ENCODE results near the gene PLAC1.

PLAC1 gene

DNA sequence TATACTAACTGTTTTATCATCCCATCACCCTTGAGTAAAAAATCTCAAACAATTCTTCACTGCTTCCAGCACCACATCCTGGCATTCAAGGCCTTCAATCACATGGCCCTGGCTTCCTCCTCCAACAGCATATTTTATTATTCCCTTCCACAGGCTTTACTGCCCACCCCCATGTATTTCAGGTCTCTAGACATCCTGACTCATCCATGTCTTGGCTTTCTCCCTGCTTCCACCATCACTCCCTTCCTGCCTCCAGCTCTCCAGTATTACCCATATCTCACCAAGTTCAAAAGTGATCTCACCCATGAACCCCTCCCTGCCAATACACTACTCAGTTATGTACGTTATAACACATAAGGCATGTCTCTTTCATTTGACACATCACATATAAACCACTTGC, 34.7 kb upstream of the PLAC1 start:
- no peaks in the 10 kb centered on the region for H3K36me3 ChIP-seq
- intact Hi-C loops (cut with DNase I; ENCODE audit: low total_unique reads) = no loop called here
- no peak for DNase-seq
- H3K27ac ChIP-seq = no peak overlapping the region
- no peak overlapping the region for H3K4me3 ChIP-seq
- H3K9me3 ChIP-seq = no peaks in the 10 kb centered on the region
- H3K4me1 ChIP-seq = no peaks in the 10 kb centered on the region
- TF ChIP-seq, protein P1, sequence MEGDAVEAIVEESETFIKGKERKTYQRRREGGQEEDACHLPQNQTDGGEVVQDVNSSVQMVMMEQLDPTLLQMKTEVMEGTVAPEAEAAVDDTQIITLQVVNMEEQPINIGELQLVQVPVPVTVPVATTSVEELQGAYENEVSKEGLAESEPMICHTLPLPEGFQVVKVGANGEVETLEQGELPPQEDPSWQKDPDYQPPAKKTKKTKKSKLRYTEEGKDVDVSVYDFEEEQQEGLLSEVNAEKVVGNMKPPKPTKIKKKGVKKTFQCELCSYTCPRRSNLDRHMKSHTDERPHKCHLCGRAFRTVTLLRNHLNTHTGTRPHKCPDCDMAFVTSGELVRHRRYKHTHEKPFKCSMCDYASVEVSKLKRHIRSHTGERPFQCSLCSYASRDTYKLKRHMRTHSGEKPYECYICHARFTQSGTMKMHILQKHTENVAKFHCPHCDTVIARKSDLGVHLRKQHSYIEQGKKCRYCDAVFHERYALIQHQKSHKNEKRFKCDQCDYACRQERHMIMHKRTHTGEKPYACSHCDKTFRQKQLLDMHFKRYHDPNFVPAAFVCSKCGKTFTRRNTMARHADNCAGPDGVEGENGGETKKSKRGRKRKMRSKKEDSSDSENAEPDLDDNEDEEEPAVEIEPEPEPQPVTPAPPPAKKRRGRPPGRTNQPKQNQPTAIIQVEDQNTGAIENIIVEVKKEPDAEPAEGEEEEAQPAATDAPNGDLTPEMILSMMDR (IDR thresholded peaks at IDR 0.05) = no peak
- H3K27me3 ChIP-seq = no peaks in the 10 kb centered on the region

DNA sequence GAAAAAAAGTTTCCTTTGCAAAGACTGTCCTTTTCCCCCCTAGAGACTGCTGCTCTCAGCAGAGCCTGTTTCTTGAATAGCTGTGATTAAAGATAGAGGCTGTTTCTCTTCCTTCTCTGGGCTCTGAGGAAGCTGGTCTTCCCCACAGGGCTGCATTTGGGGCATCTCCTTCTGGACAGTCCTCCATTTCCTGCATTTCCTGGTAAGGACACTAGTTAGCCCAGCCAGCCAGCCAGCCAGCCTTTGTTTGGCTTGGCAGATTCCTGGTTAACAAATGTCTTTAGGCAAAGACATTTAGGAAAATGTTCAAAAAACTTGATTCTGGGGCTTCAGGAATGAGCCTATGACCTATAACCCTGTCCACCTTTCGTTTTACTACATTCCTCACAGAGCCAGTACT, 34.0 kb upstream of the PLAC1 start:
- no peaks in the 10 kb centered on the region for H3K27me3 ChIP-seq
- no peaks in the 10 kb centered on the region for H3K9me3 ChIP-seq
- TF ChIP-seq, protein P1 (IDR thresholded peaks at IDR 0.05) = no peak
- no peak for DNase-seq
- intact Hi-C loops (cut with DNase I; ENCODE audit: low total_unique reads) = no loop called here
- no peaks in the 10 kb centered on the region for H3K36me3 ChIP-seq
- H3K4me1 ChIP-seq = no peaks in the 10 kb centered on the region
- no peak overlapping the region for H3K27ac ChIP-seq
- H3K4me3 ChIP-seq = no peak overlapping the region

DNA sequence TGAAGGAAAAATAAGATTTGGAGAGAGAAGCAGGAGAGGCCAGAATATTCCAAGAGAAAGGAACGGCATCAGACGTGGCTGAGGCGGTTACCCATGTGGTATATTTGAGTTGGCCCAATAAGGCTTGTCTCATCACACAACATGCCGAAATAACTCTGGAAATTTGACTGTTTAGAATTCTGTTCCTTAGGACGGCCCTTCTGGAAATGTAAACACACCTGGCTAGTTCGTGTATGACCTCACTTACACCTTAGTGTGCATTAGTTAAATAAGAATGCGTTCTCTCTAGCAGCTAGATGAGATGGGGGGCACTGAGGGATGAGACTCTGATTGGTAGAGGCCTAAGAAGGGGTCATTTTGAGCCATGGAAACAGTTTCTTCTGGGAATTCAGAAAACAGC, 33.2 kb upstream of the PLAC1 start:
- Histone ChIP-seq H3K27me3 (no peaks in the 10 kb centered on the region), H3K36me3 (no peaks in the 10 kb centered on the region), H3K4me1 (no peaks in the 10 kb centered on the region), H3K4me3 (no peak overlapping the region), H3K27ac (no peak overlapping the region), H3K9me3 (no peaks in the 10 kb centered on the region)
- intact Hi-C loops (cut with DNase I; ENCODE audit: low total_unique reads) = no loop called here
- DNase-seq = no peak
- TF ChIP-seq, protein P1 (IDR thresholded peaks at IDR 0.05) = no peak

DNA sequence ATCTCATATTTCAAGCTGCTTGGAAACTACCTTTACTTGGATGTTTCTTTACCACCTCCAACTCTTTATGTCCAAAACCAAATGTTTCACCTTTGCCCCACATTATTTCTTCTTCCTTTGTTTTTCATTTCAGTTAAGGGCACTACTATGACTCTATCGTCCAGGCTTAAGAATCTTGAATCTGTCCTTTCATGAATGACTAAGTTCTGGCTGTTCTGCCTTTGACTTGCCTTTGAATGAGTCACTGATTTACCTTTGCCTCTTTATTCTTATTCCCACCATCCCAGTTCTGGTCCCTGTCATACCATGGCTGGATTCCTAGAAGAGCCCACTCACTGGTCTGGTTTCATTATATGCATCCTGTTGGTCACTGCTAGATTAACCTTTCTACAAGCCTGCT, 30.6 kb upstream of the PLAC1 start:
- intact Hi-C loops (cut with DNase I; ENCODE audit: low total_unique reads) = no loop called here

DNA sequence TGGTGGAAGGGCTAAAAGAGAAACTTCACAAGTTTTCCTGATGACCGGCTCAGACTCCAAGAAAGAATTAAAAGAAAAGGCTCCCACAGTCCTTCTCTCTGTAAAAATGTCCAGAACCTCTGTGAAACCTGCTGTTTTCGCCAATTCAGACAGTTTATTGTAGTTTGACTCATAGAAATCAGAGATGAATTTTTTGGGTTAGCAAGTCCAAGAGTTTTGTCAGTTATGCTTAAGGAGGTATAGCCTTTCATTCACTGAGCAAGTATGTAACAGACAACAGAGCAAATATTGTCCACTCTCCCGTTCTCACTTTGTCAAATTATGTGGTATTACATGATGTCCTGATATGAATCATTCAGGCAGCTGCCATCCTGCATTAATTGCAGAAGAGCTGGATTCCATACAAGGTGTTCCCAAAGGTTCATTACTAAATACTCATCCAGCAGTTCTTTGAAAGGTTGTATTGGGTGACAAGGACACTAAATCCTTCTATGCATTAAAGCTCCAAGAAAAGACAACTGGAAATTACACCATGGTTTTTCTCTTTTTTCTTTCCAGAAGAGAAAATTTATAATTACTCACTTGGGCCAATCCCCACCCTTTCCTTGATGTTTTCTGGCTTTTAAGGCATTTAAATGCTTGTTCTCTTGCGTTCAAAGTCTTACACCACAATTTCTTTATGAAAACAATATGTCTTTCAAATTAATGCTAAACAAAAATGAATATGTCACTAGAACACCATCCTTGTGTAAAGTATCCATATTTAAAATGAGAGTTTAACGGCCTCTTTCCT, 30.0 kb upstream of the PLAC1 start:
- TF ChIP-seq, protein P1 (IDR thresholded peaks at IDR 0.05) = no peak
- Histone ChIP-seq H3K4me3 (no peak overlapping the region), H3K9me3 (no peaks in the 10 kb centered on the region), H3K36me3 (no peaks in the 10 kb centered on the region), H3K27me3 (no peaks in the 10 kb centered on the region), H3K27ac (no peak overlapping the region), H3K4me1 (no peaks in the 10 kb centered on the region)
- intact Hi-C loops (cut with DNase I; ENCODE audit: low total_unique reads) = no loop called here
- no peak for DNase-seq

More for the DNA sequence above, 30.6 kb upstream of the PLAC1 start:
- DNase-seq = no peak
- Histone ChIP-seq H3K4me3 (no peak overlapping the region), H3K27ac (no peak overlapping the region), H3K27me3 (no peaks in the 10 kb centered on the region), H3K9me3 (no peaks in the 10 kb centered on the region), H3K36me3 (no peaks in the 10 kb centered on the region), H3K4me1 (no peaks in the 10 kb centered on the region)
- TF ChIP-seq, protein P1 (IDR thresholded peaks at IDR 0.05) = no peak

Data from tibial artery (tissue), 4 donors.